Measurements from ENCODE around the gene ZNF835.
A peak's percentile ranks its signal among the peaks of the same experiment; 100 is the strongest.

The ZNF835 gene

DNA sequence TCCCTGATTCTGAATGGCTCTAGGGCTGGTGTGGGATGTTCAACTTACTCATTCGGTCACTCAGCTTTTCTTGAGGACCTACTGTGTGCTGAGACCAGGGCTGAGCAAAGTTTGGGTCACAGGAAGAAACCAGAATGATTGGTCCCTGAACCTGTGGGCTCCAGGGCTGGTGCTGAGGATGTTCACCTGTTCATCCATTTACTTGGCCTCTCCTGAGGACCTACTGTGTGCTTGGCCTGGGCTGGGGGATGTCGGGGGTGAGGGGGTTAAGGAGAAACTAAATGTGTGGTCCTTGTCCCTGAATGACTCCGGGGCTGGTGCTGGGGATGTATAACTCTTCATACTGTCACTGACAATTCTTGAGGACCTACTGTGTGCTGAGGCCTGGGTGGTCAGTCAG lies 10.3 kb downstream of the ZNF835 start:
- DNase-seq: no peak

DNA sequence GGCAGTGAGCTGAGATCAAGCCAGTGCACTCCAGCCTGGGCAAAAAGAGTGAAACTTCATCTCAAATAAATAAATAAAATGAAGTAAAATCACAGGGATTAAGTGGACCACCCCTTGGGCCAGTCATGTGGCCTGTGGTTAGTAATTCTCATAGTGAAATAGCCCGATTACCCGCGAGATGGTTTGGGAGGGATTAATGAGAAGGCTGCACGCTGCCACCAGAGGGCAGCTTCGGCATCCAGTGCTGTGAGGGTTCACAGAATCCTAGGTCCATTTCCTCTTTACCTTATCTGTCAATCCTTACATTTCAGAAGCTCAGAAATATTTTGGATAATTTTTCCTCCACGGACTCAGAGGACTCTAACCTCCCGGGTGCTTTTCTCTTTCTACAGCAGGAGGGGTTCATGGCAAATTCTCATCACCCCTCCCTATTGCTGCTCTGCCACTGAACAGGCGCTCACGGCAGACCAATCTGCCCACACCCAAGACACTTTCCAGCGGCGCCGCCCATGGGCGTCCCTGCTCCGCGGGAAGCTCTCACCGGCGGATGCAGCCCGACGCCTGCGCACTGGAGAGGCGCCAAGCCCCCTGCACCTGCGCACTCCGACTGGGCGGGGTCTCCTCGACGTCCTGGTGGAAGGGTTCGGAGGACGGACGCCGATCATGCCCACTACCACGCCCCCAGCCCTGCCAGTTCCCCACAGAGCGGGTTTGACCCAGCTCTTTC lies 11.0 kb downstream of the ZNF835 start:
- peak; percentile 56 for DNase-seq

DNA sequence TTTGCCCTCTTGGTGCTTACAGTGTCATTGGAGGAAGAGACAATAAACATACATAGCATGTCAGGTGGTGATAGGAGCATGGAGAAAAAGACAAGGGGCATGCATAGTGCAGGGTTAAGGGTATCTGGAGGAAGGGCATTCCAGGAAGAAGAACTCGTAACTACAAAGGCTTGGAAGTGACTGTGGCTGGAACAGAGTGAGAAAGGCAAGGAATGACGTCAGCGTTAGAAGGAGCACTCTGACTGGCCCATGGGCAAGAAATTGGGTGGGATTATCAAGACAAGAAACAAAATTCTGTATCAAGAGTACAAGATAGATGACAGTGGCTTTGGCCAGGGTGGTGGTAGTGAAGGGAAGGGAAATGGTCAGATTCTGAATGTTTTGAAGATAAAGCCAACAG lies 17.4 kb downstream of the ZNF835 start:
- DNase-seq: no peak

DNA sequence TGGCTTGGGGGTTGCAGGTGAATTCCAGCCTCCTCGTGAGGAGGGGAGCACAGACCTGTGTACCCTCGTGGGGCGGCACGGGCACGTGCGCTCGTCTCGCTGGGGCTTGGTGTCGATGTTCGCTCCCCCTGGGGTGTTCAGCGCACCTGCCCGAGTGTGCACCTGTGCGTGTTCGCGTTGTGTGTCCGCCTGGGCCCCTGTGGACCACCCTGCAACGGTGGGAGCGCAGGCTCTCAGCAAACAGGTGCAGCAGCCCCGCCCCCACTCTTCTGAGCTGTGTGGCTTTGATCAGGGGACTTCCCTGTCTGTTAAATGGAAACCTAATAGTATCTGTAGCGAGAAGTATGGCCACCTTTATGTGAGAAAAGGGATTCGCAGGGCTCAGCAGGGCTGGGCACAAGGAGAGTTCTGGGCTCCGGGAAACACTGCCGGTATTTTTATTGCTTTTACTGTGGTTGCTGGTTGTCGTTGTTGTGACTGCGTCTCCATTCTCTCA lies 28.0 kb downstream of the ZNF835 start:
- no peak for DNase-seq

DNA sequence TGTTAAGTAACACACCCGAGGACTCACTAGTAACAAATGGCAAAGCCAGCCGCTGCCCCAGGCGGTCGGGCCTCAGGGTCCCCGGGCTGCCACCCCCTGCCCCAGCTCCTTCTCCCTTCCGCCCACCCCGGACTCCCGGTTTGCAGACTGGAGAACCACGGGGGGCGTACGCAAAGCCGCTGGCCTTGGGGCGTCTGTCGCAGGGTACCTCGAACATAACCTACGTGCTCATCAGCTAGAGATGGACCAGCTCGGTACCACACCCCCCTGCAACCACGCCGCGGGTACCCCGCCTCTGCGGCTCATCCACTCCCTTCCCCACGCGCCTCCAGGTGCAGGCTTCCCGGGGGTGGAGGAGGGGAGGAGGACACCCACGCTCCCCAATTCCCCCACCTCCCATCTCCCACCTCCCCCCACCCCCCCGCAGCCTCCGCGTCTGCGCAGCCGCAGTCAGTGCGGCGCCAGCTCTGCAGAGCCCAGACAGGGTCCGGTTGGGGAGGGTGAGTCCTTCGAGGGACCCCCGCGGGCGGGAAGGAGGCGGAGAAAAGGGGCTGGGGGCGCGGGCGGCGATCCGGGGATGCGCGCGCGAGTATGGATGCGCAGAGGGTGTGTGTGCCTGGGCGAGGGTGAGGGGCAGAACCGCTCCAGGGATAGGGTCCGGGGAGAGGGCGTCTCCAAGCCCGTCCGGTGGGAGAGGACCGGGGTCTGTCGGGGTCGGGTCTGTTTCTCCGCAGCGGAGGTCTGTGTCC lies 28.7 kb downstream of the ZNF835 start, which contains the start of gene SMIM17:
Gene SMIM17, plus strand, starts transcription at position 449 of the 749 bp plus-strand sequence. CDS start 2,509 bp downstream, outside the sequence.
- no peak for DNase-seq

DNA sequence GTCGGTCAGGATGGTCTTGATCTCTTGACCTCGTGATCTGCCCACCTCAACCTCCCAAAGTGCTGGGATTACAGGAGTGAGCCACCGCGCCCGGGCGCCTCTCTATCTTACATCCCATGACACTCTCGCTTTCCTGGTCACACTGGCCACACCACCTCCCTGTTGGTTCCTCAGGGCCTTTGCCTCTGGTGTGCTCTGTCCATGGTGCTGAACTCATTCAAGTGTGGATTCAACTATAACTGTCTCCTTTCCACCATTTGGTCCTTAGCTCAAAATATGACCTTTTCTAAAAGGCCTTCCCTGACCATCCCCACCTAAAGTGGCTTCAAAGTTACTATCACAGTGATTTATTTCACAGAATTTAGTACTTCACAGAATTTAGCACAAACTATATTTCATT lies 32.3 kb downstream of the ZNF835 start:
- DNase-seq: peak; percentile 49

DNA sequence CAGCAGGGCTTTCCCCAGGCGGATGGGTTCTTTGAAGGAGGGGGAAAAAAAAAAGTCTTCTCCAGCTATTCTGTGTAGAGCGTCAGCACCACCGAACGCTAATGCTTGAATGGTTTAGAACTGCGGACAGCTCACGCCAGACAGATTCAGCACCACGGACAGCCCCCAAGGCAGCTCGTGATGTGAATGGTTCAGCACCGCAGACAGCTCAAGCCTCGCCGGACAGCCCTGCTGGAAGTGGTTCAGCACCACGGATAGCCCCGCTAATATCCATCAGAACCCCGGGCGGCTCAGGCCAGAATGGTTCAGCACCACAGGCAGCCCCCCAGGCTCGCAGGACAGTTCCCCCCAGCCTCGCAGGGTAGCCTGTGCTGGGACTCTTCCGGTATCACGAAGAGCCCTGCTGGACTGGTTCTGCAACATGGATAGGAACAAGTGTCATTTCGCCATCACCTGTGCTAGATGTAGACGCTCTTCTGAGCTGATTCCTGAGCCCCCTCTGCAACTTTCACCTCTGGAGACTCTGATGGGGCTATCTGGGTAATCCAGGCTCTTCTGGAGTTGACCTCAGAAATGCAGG lies 33.5 kb downstream of the ZNF835 start:
- peak; percentile 83 for DNase-seq

DNA sequence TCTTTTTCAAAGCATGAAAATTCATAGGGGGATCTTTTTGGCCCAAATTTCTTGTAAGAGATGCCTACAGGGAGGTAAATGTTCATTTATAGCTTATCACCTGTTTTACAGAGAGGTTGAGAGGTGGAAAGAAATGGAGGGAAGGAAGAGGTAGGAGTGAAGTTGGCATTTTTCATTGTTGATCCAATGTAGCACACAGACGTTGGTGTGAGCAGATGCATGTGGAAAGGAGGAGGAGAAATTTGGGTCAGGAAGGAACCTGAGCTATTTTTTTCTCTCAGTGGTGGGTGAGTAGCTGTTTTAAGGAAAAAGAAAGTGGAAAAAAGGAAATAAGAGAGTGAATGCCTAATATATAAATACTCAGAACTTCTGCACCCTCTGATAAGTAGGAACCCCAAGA lies 38.5 kb downstream of the ZNF835 start:
- no peak for DNase-seq

DNA sequence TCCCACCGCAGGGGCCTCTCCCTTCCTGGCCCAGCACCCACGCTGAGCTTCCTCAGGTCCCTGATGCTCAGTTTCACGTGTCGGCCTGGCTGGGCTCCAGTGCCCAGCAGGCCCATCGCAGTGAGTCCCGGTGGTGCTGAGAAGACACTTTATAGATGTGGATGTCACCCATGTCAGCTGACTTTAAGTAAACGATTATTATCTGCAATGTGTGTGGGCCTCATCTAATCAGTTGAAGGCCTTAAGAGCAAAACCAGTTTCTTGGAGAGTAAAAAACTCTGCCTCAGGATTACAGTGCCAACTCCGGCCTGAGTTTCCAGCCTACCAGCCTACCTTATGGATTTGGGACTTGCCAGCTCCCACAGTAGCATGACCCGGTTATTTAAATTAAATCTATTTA lies 45.8 kb downstream of the ZNF835 start:
- DNase-seq: no peak

DNA sequence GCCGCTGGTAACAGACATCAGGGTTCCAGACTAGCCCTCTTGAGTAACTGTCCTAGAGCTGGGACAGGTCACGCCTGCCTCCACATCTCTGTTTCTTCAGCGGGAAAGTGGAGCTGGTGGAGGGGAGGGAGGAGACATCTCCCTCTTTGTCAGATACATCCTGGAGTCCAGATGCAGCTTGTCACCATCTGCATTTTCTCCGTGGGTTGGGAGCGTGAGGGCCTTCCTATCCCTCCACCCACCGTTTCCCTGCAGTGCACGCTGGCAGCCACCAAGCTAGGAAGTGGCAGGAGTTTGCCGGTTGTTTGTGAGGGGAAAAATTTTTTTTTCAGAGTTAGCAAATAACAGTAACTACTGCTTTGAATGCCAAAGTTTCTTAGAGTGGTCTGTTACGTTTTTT lies 48.6 kb downstream of the ZNF835 start:
- DNase-seq: no peak

DNA sequence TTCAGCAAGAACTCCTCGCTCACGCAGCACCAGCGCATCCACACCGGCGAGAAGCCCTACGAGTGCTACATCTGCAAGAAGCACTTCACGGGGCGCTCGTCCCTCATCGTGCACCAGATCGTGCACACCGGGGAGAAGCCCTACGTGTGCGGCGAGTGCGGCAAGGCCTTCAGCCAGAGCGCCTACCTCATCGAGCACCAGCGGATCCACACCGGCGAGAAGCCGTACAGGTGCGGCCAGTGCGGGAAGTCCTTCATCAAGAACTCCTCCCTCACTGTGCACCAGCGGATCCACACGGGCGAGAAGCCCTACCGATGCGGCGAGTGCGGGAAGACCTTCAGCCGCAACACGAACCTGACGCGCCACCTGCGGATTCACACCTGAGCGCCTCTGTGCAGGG lies 49.2 kb downstream of the ZNF835 start:
- no peak for DNase-seq

DNA sequence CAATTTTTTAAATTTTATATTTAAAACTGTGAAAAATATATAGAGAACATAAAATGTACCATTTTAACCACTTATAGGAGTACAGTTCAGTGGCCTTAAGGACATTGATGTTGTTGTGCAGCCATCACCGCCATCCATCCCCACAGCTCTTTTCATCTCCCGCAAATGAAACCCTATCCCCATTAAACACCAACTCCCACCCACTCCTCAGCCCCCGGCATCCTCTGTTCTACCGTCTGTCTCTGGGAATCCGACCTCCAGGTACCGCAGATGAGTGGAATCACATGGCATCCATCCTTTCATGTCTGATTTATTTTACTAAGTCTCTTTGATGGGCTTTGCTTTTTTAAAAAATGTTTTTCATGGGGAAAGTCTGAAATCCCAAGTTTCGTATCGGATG lies 52.4 kb downstream of the ZNF835 start:
- DNase-seq: no peak

DNA sequence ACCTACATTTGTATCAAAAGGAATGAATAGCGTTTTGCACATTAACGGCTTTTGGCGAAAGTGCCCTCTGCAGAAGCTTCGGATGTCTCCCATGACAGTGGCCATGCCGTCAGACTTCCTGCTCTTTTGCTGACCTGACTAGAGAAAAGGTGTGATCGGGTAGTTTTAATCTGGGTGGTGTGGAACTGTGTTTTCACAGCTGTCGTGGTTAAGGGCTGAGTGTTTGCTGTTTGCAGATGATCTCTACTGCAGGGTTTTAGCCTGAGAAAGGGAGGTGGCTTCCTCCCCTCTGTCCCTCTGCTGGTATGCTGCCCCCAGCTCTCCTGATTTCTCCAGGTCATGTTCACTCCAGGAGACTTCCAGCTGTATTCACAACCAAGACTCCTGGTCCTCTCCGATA lies 54.0 kb downstream of the ZNF835 start:
- peak; percentile 75 for DNase-seq

DNA sequence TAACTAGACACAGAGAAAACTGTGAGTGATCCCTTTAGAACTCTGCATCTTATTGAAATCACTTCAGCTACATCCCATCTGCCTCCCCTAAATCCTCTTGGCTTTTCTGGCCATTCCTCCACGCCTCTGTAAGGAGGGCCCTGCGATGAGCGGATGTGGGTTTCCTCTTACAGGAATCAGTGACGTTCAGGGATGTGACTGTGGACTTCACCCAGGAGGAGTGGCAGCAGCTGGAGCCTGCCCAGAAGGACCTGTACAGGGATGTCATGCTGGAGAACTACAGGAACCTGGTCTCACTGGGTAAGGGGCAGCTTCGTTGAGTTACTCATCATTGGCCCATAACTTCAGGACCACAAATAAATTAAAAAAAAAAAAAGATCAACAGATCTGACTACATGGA lies 57.9 kb downstream of the ZNF835 start:
- no peak for DNase-seq

DNA sequence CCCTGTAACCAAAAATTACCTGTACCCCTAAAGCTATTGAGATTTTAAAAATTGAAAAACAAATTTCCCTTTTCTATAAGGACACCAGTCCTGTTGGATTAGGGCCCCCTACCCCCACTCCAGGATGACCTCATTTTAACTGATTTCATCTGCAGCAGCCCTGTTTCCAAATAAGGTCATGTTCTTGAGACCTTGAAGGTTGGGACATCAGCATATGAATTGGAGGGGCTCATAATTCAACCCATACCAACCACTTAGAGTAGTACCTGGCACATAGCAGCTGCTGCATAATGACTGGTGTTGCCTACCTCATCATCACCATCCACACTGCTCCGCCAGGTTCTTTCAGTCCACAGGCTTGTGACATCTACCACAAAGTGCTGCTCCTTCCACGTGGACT lies 58.8 kb downstream of the ZNF835 start:
- no peak for DNase-seq

Data from DMS53 (cell line).